Gastrocnemius medialis (tissue), 4 donors: ENCODE data around the gene INHA. TPM values are rescaled to one million over a fixed set of nuclear protein-coding genes. Genes with fewer than 3 reads are reported as not detected.
A peak's percentile ranks its signal among the peaks of the same experiment; 100 is the strongest.

ENCODE experiments used
- ATAC-seq, 2 donors: fragments of 150-250 bp; one replicate each; pipeline ENCODE4 v1.9.1; 2016
- DNase-seq, 2 donors: peaks; one replicate each; pipeline ENCODE4 v3.0.0-alpha.2; 2019
- H3K27ac ChIP-seq, 4 donors: fragments of 200-600 bp; sonication (generic); 1 replicate in 1 of 4; 2 replicates in 3 of 4; pipeline ENCODE4 v1.5.1; 2016 to 2018; ENCODE audit warnings: mild to moderate bottlenecking in 2 of 4, moderate library complexity in 1 of 4
- H3K27me3 ChIP-seq, 3 donors: fragments of 200-600 bp; sonication (generic) in 2 of 3; 1 replicate in 1 of 3; 2 replicates in 2 of 3; pipeline versions ENCODE4 v1.5.1 to v1.6.0; 2016 to 2019; ENCODE audit warnings: mild to moderate bottlenecking in 1 of 3, moderate library complexity in 1 of 3
- H3K36me3 ChIP-seq, 2 donors: fragments of 200-600 bp; sonication (generic) in 1 of 2; one replicate each; pipeline ENCODE4 v1.5.1; 2017 to 2018
- H3K4me1 ChIP-seq, 2 donors: fragments of 200-600 bp; sonication (generic) in 1 of 2; one replicate each; pipeline ENCODE4 v1.5.1; 2016 to 2017; ENCODE audit warnings: mild to moderate bottlenecking in 2 of 2
- H3K4me3 ChIP-seq, 4 donors: fragments of 200-600 bp; sonication (generic) in 3 of 4; 1 replicate in 1 of 4; 2 replicates in 3 of 4; pipeline ENCODE4 v1.5.1; 2016 to 2019; ENCODE audit warnings: mild to moderate bottlenecking in 2 of 4
- H3K9me3 ChIP-seq, 3 donors: fragments of 200-600 bp; sonication (generic) in 2 of 3; 1 replicate in 1 of 3; 2 replicates in 2 of 3; pipeline ENCODE4 v1.5.1; 2016 to 2019
- CTCF ChIP-seq, 5 experiments: fragments of 450-650 bp in 3 of 5; fragments of 200-600 bp in 2 of 5; sonication (generic) in 2 of 5; IDR thresholded peaks in 4 of 5; conservative IDR thresholded peaks in 1 of 5; 1 replicate in 4 of 5; 2 replicates in 1 of 5; pipeline ENCODE4 v1.5.1; 2016 to 2019; ENCODE audit warnings: antibody characterized with exemption in 5 of 5, mild to moderate bottlenecking in 3 of 5, moderate library complexity in 3 of 5
- POLR2A ChIP-seq, 2 donors: fragments of 450-650 bp; IDR thresholded peaks; one replicate each; pipeline ENCODE4 v1.6.1; 2017; ENCODE audit warnings: antibody characterized with exemption in 2 of 2, mild to moderate bottlenecking in 2 of 2, moderate library complexity in 2 of 2
- in situ Hi-C, 4 donors: fragments of 200-750 bp; cut with MboI; loops; one replicate each; pipeline versions ENCODE4 v1.15.0 to v1.8.0; 2017; ENCODE audit warnings: low sequenced_read_pairs in 4 of 4
- intact Hi-C: fragments of 100-400 bp; cut with DNase I; formaldehyde crosslinking; loops from one replicate; pipeline ENCODE4 v1.15.1; 2023; ENCODE audit warnings: low total_unique reads
- total RNA-seq, 4 donors: library from RNA; depleted of rRNA; stranded (reverse); fragments of >200 nt; gene quantifications; one replicate each; pipeline versions ENCODE4 v1.1.0 to v1.2.3, GENCODE V29; 2016

INHA gene
- total RNA-seq, 4 donors from 2014 or later: 0.29 to 3.5 TPM; not detected in 2

- Histone ChIP-seq H3K4me3 (peak overlapping the region; percentile 73 to 91 (median 84)), H3K27me3 (no peaks in the 10 kb centered on the region), H3K9me3 (no peaks in the 10 kb centered on the region), H3K4me1 (peaks cover 12 to 16% of the 10 kb centered on the region in 2 donors), H3K36me3 (peaks cover 0 to 2% of the 10 kb centered on the region in 2 donors), H3K27ac (peak overlapping the region; percentile 88 to 96 (median 92))
- no peak for DNase-seq
- in situ Hi-C loops (no loop called here), intact Hi-C loops (loop anchor here (1.0 to 5.0 kb wide), 4 partner anchors 45 to 350 kb away; partner anchors contain the start of genes DNPEP, GLB1L, GMPPA and STK16)
- TF ChIP-seq CTCF (IDR thresholded peaks at IDR 0.05 in 4 of 5, conservative IDR thresholded peaks at IDR 0.05 in 1 of 5): no peak
- TF ChIP-seq POLR2A (IDR thresholded peaks at IDR 0.05): no peak
- ATAC-seq: peak in 1 of 2 donors; percentile 5
Measured at GRCh38 chr2:219596954-219597551, 24.9 kb downstream of the INHA start.

- in situ Hi-C loops (no loop called here), intact Hi-C loops (loop anchor here (1.0 to 5.0 kb wide), 6 partner anchors 26 to 350 kb away; partner anchors contain the start of genes CHPF, DNPEP, GLB1L and GMPPA)
- peak within 1 kb of the TSS; percentile 73 to 91 (median 84) for H3K4me3 ChIP-seq
- H3K4me1 ChIP-seq: peaks cover 12 to 16% of the 10 kb centered on the region in 2 donors
- DNase-seq (peak; percentile 95 to 97), ATAC-seq (peak; percentile 95 to 98)
- H3K36me3 ChIP-seq: peaks cover 0 to 9% of the 10 kb centered on the region in 2 donors
- no peaks in the 10 kb centered on the region for H3K27me3 ChIP-seq
- no peaks in the 10 kb centered on the region for H3K9me3 ChIP-seq
- TF ChIP-seq CTCF (IDR thresholded peaks at IDR 0.05 in 4 of 5, conservative IDR thresholded peaks at IDR 0.05 in 1 of 5) (no peak), POLR2A (IDR thresholded peaks at IDR 0.05) (peak; percentile 51)
- H3K27ac ChIP-seq: peak within 1 kb of the TSS; percentile 88 to 96 (median 92)
Measured at GRCh38 chr2:219597552-219598307, 25.6 kb downstream of the INHA start, which contains the start of gene STK11IP. Gene STK11IP (plus strand): TSS chr2:219597857. CDS start chr2:219598120, 263 bp downstream.

GRCh38 chr2:219598308-219599078, 26.4 kb downstream of the INHA start:
- peak overlapping the region; percentile 88 to 96 (median 92) for H3K27ac ChIP-seq
- H3K4me1 ChIP-seq: peaks cover 12 to 16% of the 10 kb centered on the region in 2 donors
- TF ChIP-seq CTCF (IDR thresholded peaks at IDR 0.05 in 4 of 5, conservative IDR thresholded peaks at IDR 0.05 in 1 of 5): no peak
- TF ChIP-seq POLR2A (IDR thresholded peaks at IDR 0.05): no peak
- H3K36me3 ChIP-seq: peaks cover 0 to 15% of the 10 kb centered on the region in 2 donors
- DNase-seq: no peak
- intact Hi-C loops (loop anchor here (1.0 to 5.0 kb wide), 5 partner anchors 27 to 351 kb away; partner anchors contain the start of genes CHPF, DNPEP, GLB1L and GMPPA), in situ Hi-C loops (no loop called here)
- no peaks in the 10 kb centered on the region for H3K27me3 ChIP-seq
- ATAC-seq: no peak
- H3K9me3 ChIP-seq: no peaks in the 10 kb centered on the region
- H3K4me3 ChIP-seq: peak overlapping the region; percentile 73 to 91 (median 84)

GRCh38 chr2:219603771-219604170, 31.7 kb downstream of the INHA start:
- in situ Hi-C loops: no loop called here
- Histone ChIP-seq H3K4me1 (peaks cover 0 to 1% of the 10 kb centered on the region in 2 donors), H3K27me3 (no peaks in the 10 kb centered on the region), H3K27ac (no peak overlapping the region), H3K4me3 (no peak overlapping the region), H3K36me3 (peaks cover 0 to 55% of the 10 kb centered on the region in 2 donors), H3K9me3 (no peaks in the 10 kb centered on the region)
- intact Hi-C loops: no loop called here
- no peak for DNase-seq
- no peak for ATAC-seq
- TF ChIP-seq CTCF (IDR thresholded peaks at IDR 0.05 in 4 of 5, conservative IDR thresholded peaks at IDR 0.05 in 1 of 5) (no peak), POLR2A (IDR thresholded peaks at IDR 0.05) (no peak)
